Measurements from ENCODE around the gene MAGEA10.
"Not testable (repeated sequence)": the region's sequence is repeated elsewhere in the genome, so short reads cannot be mapped to it uniquely, and the experiment has no call there.

MAGEA10 gene

GRCh38 chrX:152131525-152131924 is 6.9 kb downstream of the MAGEA10 start:
- no peak for DNase-seq (ENCODE audit: low spot score)
- TF ChIP-seq CTCF (IDR thresholded peaks at IDR 0.05; ENCODE audit: extremely low read depth, missing control alignments), result no peak

- DNase-seq (ENCODE audit: low spot score), result not testable (repeated sequence)
These were observed 9.1 kb downstream of the MAGEA10 start for GRCh38 chrX:152129069-152129844.

GRCh38 chrX:152117305-152117704 is 21.1 kb downstream of the MAGEA10 start:
- no peak for DNase-seq (ENCODE audit: low spot score)
- no peak for TF ChIP-seq CTCF (IDR thresholded peaks at IDR 0.05; ENCODE audit: extremely low read depth, missing control alignments)

- DNase-seq (ENCODE audit: low spot score), result no peak
- TF ChIP-seq CTCF (IDR thresholded peaks at IDR 0.05; ENCODE audit: extremely low read depth, missing control alignments), result no peak
These were observed 29.9 kb downstream of the MAGEA10 start for GRCh38 chrX:152108527-152108926.

GRCh38 chrX:152103866-152104265 is 34.5 kb downstream of the MAGEA10 start:
- no peak for TF ChIP-seq CTCF (IDR thresholded peaks at IDR 0.05; ENCODE audit: extremely low read depth, missing control alignments)
- DNase-seq (ENCODE audit: low spot score), result no peak

- no peak for DNase-seq (ENCODE audit: low spot score)
- no peak for TF ChIP-seq CTCF (IDR thresholded peaks at IDR 0.05; ENCODE audit: extremely low read depth, missing control alignments)
These were observed 52.2 kb downstream of the MAGEA10 start for GRCh38 chrX:152086141-152086540.
